GM19035 (cell line): Measurements from ENCODE around the gene INSL6.
"Not testable (repeated sequence)": the region's sequence is repeated elsewhere in the genome, so short reads cannot be mapped to it uniquely, and the experiment has no call there.

Source experiments
- ATAC-seq: cut with Tn5 transposase; IDR thresholded peaks from one replicate; pipeline ENCODE4 v1.9.1; 2021; ENCODE audit not compliant: unreplicated experiment

Gene INSL6, protein sequence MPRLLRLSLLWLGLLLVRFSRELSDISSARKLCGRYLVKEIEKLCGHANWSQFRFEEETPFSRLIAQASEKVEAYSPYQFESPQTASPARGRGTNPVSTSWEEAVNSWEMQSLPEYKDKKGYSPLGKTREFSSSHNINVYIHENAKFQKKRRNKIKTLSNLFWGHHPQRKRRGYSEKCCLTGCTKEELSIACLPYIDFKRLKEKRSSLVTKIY

GRCh38 chr9:5185220-5185840 lies at the start of gene INSL6:
Gene INSL6, minus strand, starts transcription at chr9:5185639. Its CDS starts 37 bp downstream, at chr9:5185602.
- no peak for ATAC-seq

DNA sequence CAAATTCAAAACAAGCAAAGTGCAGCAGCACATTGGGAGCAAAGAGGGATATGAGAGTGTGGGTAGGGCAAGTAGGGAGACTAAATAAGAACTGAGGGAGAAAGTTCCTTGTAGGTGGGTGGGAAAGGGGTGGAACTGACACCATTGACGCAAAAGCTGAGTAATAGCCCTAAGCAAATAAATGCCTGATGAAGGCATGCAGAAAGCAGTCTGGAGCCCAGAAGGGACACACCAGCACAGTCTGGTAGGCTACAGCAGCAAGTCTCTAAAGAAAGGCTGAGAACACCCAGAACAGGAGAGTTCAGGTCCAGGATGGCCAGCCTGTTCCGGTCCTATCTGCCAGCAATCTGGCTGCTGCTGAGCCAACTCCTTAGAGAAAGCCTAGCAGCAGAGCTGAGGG lies 45.8 kb upstream of the INSL6 start, which contains the start of gene INSL4:
INSL4 (plus strand) TSS at position 208 of the 400 bp plus-strand sequence; CDS start at position 313, 105 bp downstream.
- no peak for ATAC-seq

GRCh38 chr9:5230554-5230953 lies 45.1 kb upstream of the INSL6 start:
- no peak for ATAC-seq

DNA sequence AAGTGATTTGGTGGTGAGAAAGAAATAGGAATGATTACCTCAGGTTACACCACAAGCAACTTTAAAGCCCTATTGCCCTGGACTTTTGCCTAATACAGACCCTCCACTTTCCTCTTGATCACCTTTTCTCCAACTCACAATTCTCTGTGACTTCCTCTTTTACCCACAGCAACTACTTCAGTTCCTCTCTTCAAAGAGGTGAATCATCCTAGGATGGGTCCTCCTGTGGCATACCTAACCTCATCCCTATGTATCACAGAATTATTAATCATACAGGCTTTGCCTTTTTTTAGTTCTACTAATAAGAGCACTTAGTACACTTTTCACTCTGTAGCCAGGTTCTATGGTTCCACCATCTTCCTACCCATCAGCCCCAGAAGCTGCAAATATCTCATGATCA lies 19.6 kb upstream of the INSL6 start:
- ATAC-seq = no peak

- ATAC-seq = no peak
These were observed 10.0 kb upstream of the INSL6 start for GRCh38 chr9:5195463-5195862.

- ATAC-seq = no peak
These were observed 7.9 kb upstream of the INSL6 start for GRCh38 chr9:5193345-5193744.

DNA sequence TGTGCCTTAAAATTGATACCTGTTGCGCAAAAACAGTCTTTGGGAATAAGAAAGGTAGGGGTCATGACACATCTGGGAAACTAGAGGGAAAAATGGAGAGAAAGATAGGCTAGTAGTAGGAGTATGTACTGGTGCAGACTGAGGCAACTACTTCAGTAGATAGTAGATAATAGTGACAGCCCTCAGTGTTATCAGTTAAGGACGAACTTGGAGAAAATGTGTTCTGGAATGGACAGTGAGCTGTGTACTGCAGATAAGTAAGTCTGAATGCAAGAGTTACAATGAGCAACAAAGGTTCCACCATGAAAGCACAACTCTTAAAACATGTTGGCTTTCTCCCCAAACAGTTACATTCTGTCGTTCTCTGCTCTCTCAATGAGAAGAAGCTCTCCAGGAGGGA lies 6.5 kb upstream of the INSL6 start:
- no peak for ATAC-seq

DNA sequence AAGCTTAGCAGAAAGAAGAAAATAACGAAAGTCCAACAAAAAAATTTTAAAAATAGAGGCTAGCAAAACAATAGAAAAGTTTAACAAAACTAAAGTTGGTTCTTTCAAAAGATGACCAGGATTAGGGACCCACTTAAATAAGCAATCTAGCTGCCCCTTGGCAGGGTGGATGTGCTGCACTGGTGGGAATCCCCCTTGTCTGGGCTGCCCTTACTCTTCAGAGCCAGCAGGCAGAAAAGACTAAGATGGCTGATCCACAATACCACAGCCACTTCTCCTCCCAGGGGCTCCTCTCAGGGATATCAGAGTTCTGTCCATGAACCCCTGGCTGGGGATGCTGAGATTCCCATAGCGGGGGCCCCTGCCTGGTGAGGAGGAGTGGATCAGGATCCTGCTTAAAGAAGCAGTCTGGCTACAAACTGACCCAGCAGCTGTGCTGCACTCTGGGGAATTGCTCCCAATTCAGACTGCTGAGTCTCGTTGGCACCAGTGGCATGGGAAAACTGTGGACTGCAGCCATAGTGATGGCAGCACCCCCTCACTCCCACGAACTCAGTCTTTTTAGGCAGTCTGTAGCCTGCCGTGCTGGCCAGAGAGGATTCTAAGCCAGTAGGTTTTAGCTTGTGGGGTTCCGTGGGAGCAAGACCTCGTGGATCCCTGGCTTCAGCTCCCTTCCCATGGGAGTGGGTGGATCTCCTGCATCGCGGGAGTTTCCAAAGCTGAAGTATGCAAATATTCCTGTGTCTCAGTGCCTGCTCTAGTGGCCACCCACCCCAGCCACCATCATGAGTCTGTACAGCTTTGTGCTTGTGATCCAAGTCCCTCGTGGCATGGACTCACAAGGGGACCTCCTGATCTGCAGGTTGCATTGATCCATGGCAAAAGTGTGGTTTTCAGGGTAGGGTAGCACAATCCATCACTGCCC lies 2.9 kb upstream of the INSL6 start:
- no peak for ATAC-seq

- ATAC-seq = no peak
These were observed 1.2 kb upstream of the INSL6 start for GRCh38 chr9:5186416-5187169.

DNA sequence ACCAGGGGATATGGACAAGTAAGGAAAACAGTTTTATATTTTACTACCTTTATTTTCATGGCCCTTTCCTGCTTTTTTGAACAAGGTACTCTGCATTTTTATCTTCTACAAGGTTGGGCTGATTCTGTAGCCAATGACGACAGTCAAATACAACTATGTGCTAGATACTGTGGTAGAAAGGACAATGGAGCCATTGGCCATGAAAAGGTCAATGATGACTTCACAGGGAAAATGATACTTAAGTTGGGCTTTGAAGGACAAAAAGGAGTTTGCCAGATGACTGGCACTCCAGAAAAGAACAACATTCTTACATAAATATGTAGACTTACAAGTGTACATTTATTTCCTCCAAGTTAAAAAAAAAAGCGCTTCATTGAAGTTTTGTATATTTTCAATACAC lies 663 bp downstream of the INSL6 start:
- ATAC-seq = no peak

DNA sequence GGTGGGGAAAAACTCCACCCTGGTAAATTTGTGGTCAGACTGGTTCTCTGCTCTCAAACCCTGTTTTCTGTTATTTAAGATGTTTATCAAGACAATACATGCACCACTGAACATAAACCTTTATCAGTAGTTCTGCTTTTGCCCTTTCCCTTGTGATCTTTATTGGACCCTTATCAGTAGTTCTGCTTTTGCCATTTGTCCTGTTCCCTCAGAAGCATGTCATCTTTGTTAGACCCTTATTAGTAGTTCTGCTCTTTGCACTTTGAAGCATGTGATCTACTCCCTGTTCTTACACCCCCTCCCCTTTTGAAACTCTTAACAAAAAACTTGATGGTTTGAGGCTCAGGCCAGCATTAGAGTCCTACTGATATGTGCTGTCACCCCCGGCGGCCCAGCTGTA lies 4.8 kb downstream of the INSL6 start:
- not testable (repeated sequence) for ATAC-seq

GRCh38 chr9:5178126-5178805 lies 7.2 kb downstream of the INSL6 start:
- ATAC-seq = no peak

DNA sequence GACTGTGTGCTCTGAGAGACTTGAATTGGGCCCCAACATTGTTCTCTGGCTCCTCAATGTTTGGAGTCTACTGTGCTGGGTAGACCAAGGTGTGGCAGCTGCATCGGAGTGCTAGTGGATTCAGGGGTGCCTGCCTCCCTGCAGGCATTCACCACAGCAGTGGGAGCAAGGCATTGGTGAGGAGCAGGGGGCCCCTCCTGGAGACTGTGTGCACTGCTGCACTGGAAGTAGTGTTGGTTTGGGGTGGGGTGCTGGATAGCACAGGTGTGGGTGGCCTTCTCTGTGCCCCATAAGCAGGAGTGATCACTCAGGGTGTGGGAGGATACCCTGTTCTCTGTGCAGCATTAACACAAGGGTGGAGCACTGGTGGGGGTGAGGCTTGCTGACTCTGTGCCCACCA lies 39.2 kb downstream of the INSL6 start:
- no peak for ATAC-seq

DNA sequence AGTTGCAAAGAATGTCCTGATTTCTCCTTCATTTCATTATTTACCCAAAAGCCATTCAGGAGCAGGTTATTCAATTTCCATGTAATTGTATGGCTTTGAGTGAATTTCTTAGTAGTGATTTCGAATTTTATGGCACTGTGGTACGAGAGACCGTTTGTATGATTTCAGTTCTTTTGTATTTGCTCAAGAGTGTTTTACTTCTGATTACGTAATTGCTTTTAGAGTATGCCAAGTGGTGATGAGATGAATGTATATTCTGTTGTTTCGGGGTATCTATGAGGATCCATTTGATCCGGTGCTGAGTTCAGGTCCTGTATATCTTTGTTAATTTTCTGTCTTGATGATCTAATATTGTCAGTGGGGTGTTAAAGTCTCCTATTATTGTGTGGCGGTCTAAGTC lies 41.2 kb downstream of the INSL6 start:
- ATAC-seq = no peak

DNA sequence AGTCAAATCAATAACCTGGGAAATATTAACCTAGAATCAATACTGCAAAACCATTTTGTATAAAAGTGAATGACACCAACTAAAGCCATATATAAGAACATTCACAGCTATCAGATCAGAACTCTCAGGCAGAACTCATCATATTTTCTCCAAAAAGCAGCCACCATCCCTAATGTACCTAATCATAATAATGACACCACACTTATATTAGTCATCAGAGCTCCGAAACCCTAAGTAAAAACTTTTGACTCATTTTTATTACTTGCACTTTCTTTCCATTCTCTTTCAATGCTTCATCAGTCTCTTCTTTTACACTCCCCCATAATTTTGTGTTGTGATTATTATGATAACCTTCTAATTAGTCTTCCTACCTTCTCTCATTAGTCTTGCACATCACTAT lies 45.3 kb downstream of the INSL6 start:
- no peak for ATAC-seq

DNA sequence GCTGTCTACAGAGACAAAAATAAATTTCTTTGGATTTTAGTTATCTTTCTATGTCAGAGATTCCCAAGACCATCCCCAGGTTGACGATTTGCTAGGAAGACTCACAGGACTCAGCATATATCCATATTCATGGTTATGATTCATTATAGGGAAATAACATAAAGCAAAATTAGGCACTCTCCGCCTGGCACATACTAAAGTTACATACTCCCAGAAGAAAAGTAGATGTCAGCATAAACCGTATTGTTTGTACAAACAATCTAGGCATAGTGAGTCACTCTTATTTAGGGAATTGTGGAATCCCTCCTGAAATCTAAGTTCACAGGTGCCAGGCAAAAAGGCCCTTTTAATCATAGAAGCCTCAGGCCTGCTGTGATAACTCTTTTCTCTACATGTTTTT lies 62.9 kb downstream of the INSL6 start:
- no peak for ATAC-seq

DNA sequence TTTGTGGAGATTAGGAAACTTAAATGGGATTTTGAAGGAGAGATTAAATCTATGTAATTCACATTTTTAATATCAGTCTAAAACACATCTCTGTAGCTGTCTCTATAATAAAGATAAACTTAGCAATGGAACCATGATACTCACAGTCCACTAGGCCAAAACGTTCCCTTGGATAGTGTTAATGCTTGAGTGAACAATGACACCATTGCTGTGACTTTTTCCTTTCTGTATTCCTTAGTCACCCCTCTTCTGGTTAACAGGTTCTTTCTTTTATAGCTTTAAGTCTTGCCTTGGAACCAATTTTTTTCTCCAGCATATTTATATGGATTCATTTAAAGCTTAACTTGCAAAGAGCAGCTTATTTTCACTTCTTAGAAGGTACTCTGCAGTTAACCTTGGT lies 63.3 kb downstream of the INSL6 start:
- no peak for ATAC-seq

DNA sequence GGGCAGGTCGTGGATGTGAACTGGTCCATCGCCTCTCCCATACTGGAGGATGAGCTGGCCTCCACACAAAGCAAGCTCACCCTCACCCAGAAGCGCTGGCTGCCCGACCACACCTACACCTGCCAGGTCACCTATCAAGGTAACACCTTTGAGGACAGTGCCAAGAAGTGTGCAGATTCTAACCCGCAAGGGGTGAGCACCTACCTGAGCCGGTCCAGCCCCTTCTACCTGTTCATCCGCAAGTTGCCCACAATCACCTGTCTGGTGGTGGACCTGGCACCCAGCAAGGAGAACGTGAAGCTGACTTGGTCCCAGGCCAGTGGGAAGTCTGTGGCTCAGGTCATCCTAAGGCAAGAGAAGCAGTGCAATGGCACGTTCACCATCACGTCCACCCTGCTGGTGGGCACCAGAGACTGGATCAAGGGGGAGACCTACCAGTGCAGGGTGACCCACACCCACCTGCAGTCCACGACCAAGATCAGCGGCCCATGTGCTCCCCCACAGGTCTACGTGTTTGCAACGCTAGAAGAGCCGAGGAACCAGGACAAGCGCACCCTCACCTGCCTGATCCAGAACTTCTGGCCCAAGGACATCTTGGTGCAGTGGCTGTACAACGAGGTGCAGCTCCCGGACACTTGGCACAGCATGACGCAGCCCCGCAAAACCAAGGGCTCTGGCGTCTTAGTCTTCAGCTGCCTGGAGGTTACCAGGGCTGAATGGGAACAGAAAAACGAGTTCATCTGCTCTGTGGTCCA lies 71.3 kb downstream of the INSL6 start:
- ATAC-seq = no peak
